DMS153 treated with DMSO at 0.1 percent for 48 hours (cell line): ENCODE measurements around the gene ADK.
"Not testable (repeated sequence)": the region's sequence is repeated elsewhere in the genome, so short reads cannot be mapped to it uniquely, and the experiment has no call there.

Experiments used
- DNase-seq: peaks from one replicate; lab custom pipeline; 2025; ENCODE audit not compliant: unreplicated experiment; lab: John Stamatoyannopoulos, UW

Gene ADK

DNA sequence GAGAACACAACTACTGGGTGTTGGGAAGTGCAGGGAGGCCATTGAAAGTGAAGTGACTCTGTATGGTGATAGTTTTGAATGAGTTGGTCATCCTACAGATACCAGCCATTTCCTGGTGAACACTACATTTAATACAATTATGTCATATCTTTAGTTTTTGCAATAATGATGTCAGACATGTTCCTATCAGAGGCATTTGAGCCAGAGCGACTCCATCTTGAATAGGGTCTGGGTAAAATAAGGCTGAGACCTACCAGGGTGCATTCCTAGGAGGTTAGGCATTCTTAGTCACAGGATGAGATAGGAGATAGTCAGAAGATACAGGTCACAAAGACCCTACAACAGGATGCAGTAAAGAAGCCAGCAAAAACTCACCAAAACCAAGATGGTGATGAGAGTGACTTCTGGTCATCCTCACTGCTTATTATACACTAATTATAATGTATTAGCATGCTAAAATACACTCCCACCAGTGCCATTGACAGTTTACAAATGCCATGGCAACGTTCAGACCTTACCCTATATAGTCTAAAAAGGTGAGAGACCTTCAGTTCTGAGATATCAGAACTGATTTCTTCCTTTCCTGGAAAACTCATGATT is 28.2 kb downstream of the ADK start:
- no peak for DNase-seq

DNA sequence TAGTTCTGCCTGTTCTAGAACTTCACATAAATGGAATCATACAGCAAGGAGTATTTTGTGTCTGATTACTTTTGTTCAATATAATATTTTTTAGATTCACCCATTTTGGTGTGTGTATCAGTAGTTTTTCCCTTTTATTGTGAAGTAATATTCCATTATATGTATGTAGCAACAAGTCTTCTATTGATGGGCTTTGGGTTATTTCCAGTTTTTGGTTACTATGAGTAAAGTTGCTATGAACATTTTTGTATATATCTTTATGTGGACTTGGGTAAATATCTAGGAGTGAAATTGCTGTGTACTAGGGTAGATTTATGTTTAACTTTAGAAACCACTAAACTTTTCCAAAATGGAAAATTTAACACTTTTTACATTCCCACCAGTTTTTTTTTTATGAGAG is 35.7 kb downstream of the ADK start:
- no peak for DNase-seq

DNA sequence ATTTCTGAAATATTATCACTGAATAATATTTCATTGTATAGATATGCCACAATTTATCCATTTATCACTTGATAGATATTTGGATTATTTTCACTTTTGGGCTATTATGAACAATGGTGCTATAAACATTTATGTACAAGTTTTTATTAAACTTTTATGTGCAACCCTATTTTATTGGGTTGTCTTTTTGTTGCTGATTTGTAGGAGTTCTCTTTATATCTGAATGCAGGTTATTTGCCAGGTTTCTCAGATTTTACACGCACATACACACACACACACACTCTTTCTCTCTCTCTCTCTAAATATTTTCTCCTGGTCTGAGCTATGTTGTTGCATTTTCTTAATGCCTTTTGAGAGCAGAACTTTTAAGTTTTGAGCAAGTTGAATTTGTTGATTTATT is 36.2 kb downstream of the ADK start:
- DNase-seq, result no peak

DNA sequence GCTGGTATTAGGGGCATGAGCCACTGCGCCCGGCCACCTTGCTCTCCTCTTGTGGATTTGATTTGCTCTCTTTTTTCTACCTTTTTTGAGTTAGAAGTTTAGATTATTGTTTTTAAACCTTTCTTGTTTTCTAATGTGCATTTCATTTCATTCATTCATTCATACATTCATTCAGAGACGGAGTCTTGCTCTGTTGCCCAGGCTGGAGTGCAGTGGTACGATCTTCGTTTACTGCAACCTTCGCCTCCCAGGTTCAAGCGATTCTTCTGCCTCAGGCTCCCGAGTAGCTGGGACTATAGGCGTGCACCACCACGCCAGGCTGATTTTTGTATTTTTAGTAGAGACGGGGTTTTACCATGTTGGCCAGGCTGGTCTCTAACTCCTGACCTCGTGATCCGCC is 37.6 kb downstream of the ADK start:
- not testable (repeated sequence) for DNase-seq

DNA sequence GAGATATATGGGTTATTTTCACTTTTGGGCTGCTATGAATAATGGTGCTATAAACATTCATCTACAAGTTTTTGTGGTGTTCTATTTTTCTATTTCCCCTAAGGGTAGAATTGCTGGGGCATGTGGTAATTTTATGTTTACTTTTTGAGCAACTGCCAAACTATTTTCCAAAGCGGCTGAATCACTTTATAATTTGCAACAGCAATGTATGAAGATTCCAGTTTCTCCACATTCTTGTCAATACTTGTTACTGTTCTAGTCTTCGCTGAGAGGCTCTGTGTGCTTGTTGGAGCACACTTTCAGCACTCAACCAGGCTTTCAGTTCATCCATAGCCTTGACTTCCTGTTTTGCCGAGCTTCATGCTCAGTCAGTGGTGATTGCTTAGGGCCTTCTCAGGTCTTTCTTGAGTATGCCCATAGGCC is 39.0 kb downstream of the ADK start:
- no peak for DNase-seq

DNA sequence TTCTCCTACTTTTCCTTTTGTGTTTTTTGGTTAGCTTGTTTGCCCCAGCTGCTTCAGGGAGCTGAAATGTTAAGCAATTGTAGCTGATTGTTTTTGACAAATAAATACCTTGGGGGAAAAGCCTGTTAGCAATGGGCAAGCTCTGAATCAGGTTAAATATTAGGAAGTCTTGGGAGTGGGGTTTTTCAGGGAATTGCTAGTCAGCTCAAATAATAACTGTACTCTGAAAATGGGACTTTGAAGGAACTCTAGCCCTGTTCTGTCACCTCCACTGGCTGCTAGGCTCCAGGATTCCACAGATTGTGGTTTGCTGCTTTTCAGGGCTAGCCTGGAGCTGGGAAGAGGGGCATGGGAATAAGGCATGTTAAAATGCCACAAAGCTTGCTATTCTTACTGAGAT is 39.5 kb downstream of the ADK start:
- no peak for DNase-seq

DNA sequence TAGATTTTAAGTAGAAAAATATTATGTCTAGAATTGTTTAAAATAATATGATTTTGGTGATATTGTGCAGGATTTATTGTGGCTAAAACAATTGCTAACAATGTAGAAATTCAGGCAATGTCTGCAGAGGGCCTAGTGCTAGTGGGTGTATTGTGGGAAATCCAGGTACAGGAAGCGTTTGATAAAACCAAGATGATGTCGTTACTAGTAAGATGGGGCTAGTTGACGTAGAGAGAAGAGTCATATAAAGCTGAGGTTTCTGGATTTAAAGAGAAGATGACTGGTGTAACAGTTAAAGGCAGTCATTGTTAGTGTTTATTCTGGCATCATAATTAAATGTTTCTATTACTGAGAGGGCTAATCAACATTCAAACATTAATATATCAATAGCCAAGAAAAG is 43.5 kb downstream of the ADK start:
- no peak for DNase-seq

DNA sequence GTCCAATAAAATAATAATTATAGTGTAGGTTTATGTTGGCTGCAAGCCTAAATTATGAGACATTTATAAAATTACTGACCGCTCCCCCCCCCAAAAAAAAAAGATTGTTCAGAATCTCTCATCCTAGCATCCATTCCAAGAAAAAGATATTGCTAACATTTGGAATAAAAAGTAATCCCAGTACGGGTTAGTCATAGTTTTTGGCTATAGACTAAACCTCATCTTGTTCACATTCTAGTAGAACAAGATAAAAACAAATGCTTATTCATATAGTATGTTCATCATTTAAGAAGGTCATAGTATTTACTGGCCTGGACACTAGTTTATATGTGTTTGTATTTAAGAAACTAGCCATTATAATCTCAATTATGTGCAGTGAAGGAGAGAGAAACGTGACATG is 44.0 kb downstream of the ADK start:
- DNase-seq, result no peak

DNA sequence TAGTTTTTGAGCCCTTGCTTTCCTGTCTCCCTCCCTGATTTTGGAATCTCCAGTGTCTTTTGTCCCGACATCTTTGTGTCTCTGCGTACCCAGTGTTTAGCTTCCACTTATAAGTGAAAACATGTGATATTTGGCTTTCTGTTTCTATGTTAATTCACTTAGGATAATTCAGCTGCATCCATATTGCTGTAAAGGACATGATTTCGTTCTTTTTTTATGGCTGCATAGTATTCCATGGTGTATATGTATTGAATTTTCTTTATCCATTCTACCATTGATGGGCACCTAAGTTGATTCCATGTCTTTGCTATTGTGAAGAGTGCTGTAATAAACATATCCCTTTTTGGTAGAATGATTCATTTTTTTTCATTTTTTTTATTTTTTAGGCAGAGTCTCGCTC is 48.3 kb downstream of the ADK start:
- no peak for DNase-seq

DNA sequence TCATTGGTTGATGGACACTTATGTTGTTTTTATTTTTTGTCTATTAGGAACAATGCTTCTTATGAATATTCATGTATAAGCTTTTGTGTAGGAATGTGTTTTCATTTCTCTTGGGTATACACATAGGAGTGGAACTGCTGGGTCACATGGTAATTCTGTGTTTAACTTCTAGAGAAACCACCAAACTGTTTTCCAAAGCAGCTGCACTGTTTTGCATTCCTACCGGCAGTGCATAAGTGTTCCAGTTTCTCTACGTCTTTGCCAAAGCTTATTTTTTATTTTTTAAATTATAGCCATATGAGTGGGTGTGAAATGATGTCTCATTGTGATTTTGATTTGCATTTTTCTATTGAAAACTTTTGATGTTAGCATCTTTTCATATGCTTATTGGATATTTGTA is 51.3 kb downstream of the ADK start:
- no peak for DNase-seq

DNA sequence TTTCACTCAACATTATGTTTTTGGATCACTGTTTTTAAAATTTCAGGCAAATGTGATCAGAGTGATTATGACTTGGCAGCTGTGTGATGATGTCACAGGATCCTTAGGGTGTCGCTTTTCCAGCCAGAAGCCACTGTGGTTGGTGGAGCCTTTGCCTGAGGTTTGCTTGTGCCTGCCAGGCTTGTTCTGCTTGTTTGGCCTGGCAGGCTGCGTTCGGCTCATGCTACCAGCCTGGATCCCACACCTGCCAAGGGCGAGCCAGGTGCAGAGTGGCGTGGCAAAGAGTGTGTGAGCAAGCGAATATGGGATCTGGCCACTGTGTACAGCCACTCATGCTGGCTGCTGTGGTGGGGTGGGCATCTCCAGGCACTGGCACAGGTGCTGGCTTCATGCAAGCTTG is 55.7 kb downstream of the ADK start:
- peak; percentile 35 for DNase-seq

DNA sequence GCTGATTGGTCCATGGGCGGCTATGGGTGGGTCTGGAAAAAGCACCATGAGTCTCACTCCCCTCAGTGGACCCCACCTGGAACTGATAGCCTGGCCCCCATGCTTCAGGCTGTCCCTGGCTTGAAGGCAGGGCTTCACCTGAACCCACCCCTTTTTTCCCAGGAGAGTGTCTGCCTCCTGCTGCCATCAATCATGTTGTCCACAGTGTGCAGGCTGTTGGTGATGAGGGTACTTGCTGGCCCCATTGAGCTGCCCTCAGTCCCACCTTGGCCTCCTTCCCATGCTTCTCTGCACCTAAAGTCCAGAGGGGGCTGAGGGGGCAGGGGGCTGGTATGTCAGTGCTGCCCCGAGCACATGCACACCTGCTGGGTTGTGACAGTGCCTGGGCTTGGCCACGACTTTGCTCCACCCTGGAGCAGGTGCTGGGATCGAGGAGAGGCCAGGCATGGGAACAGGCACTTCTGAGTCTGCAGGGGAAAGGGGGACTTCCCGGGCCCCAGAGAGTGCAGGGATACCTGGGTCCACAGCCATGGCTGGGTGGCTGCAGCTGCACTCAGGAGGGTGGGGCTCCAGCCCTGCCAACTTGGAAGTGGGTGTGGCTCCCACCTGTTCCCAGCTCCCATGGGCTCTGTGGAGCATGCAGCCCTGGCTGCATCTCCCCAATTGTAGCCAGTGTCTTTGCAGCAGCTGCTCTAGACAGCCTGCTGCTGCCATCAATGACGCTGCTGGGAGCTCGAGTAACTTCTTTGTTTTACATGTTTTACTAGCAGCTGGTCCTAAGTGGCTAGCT is 56.9 kb downstream of the ADK start:
- peak; percentile 63 for DNase-seq

DNA sequence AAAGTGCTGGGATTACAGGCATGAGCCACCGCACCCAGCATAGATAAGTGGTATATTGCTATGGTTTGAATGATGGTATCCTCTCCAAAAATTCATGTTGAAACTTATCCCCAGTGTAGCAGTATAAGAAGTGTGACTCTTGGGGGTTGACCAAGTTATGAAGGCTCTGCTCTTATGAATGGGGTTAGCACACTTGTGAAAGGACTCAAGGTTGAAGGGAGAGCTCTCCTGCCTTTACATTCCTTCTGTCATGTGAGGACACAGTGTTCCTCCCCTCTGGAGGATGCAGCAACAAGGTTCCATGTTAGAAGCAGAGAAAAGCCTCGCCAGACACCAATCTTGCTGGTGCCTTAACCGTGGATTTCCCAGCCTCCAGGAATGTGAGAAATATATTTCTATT is 58.0 kb downstream of the ADK start:
- DNase-seq, result no peak

DNA sequence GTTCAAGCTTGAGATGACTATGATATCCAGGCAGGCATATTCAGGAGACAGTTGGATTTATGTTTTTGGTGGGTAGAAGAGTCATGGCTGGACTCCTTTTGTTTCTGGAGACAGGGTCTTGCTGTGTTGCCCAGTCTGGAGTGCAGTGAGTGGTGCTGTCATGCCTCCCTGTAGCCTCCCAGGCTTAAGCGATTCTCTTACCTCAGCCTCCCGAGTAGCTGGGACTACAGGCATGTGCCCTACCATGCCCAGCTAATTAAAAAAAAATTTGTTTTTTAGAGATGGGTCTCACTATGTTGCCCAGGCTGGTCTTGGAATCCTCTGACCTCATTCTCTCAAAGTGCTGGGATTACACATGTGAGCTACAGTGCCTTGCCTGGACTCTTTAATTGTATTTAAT is 62.0 kb downstream of the ADK start:
- no peak for DNase-seq

DNA sequence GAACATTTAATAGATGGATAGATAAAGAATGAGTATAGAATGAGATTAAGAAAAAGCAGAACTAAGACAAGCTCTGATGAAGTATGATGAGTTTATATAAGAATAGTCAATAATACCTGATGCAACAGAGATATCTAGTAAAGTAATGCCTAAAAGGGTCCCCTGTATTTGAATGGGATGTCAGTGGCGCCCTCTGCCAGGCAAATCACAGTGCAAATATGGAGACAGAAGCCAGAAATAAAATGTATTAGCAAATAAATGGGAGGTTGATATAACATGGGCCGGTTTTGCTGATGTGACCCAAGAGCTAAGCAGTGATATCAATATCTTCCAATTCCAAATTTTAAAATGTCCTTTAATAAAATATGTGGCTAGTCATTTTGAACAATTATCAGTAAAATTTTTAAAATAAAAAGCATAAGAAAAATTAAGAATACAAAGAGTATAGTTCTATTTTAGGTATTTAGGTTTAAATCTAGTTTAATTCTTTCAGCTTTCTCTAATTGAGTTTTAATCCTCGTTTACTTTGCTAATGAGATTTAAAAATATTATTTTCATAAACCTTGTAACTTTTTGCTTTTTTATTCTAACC is 62.6 kb downstream of the ADK start:
- no peak for DNase-seq

DNA sequence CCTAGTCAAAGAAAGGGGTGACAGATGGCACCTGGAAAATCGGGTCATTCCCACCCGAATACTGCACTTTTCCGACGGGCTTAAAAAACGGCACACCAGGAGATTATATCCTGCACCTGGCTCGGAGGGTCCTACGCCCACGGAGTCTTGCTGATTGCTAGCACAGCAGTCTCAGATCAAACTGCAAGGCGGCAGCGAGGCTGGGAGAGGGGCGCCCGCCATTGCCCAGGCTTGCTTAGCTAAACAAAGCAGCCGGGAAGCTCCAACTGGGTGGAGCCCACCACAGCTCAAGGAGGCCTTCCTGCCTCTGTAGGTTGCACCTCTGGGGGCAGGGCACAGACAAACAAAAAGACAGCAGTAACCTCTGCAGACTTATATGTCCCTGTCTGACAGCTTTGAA is 66.1 kb downstream of the ADK start:
- DNase-seq, result not testable (repeated sequence)

DNA sequence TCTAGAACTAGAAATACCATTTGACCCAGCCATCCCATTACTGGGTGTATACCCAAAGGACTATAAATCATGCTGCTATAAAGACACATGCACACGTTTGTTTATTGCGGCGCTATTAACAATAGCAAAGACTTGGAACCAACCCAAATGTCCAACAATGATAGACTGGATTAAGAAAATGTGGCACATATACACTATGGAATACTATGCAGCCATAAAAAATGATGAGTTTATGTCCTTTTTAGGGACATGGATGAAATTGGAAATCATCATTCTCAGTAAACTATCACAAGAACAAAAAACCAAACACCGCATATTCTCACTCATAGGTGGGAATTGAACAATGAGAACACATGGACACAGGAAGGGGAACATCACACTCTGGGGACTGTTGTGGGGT is 71.4 kb downstream of the ADK start:
- DNase-seq, result not testable (repeated sequence)

DNA sequence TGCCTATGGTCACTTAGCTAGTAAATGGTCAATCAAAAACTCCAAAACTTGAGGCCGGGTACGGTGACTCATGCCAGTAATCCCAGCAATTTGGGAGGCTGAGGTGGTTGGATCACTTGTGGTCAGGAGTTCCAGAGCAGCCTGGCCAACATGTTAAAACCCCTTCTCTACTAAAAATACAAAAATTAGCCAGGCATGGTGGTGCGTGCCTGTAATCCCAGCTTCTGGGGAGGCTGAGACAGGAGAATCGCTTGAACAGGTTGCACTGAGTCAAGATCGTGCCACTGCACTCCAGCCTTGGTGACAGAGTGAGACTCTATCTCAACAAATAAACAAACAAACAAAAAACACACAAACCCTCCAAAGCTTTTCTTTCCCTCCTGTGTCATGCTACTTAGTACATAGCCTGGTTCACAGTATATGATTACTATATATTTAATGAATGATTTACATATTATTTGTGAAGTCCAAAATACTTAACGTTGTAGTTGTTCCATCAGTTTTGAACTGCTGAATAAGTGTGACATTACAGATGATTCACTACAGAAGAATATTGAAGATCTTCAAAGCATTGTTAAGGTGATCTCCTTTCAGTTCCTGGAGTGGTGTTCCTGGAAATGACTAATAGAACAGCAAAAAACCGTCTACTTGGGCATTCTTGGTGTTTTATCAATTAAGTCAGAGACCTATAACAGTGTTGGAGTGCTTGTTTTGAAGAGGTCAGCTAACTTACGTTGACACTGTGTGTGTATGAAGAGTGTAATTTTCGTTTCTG is 72.9 kb downstream of the ADK start:
- DNase-seq, result no peak

DNA sequence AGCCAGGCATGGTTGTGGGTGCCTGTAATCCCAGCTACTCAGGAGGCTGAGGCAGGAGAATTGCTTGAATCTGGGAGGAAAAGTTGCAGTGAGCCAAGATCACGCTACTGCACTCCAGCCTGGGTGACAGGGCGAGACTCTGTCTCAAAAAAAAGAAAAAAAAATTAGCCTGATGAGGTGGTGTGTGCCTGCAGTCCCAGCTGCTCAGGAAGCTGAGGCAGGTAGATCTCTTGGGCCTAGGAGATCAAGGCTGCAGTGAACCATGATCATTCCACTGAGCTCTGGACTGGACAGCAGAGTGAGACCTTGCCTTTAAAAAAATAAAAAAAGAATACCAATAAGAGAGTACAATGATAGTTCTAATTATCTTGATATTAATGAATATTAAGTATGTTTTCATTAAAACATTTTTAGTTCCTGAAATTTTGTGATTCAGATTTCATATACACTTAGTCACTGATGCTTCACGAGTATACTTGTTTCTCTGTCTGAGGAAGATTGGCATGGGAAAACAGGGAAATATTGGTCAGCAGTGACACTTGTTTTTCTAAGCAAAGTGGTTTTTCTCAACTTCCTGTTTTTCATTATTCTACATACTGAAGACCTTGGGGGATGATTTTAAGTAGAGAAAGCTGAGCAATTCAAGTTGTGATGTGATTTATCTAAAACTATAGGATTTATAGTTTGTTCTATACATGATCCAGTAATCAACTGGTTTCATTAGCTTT is 76.8 kb downstream of the ADK start:
- DNase-seq, result no peak

DNA sequence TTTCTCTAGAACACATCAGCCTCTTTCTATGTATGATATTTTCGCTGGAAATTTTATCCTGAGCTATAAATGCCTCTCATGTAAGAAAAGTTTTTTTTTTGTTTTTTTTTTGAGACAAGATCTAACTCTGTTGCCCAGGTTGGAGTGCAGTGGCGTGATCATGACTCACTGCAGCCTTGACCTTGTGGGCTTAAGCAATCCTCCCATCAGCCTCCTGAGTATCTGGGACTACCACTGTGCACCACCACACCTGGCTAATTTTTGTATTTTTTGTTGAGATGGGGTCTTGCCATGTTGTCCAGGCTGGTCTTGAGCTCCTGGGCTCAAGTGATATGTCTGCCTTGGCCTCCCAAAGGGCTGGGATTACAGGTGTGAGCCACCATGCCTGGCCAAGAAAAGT is 80.4 kb downstream of the ADK start:
- no peak for DNase-seq

DNA sequence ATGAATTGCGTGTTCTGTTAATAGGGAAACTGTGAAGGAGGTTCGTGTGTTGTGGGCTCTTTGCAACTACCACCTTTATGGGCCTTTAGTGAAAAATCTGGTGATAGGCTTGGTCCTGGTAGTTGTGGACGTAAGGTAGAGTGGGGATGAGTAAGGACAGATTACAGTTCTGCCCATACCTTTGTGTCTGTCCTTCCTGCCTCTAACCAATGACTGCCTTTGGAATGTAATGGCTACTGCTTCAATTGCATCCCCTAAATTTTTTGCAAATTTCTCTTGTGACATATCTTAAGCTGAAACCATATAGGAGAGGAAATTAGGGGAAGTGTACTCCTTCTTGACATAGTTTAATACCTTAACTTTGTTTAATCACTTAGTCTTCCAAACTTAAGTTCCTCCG is 82.3 kb downstream of the ADK start:
- no peak for DNase-seq
